ENCODE results near the gene ZEB1.

ZEB1 gene

GRCh38 chr10:31318382-31318853 is 598 bp upstream of the ZEB1 start:
- Histone ChIP-seq H3K4me1 (ENCODE audit: control insufficient read depth, insufficient read depth, low read length) (peaks cover 5% of the 10 kb centered on the region; the same call in 1 of the 2 replicates), H3K9me3 (ENCODE audit: control insufficient read depth, insufficient read depth, low read depth, low read length) (no peaks in the 10 kb centered on the region), H3K36me3 (ENCODE audit: control insufficient read depth, insufficient read depth, low read length) (no peaks in the 10 kb centered on the region), H3K4me3 (ENCODE audit: low read depth, low read length) (peak overlapping the region; percentile 90), H3K9ac (ENCODE audit: low read length) (peak overlapping the region; percentile 49), H3K27ac (ENCODE audit: low read depth, low read length) (no peak overlapping the region), H3K27me3 (ENCODE audit: control insufficient read depth, insufficient read depth, low read length) (peaks cover 51% of the 10 kb centered on the region)

GRCh38 chr10:31319602-31320549 is 860 bp downstream of the ZEB1 start:
- Histone ChIP-seq H3K4me3 (ENCODE audit: low read depth, low read length) (peak overlapping the region; percentile 90), H3K9me3 (ENCODE audit: control insufficient read depth, insufficient read depth, low read depth, low read length) (no peaks in the 10 kb centered on the region), H3K36me3 (ENCODE audit: control insufficient read depth, insufficient read depth, low read length) (no peaks in the 10 kb centered on the region), H3K4me1 (ENCODE audit: control insufficient read depth, insufficient read depth, low read length) (peaks cover 5% of the 10 kb centered on the region; the same call in 1 of the 2 replicates), H3K27me3 (ENCODE audit: control insufficient read depth, insufficient read depth, low read length) (peaks cover 65% of the 10 kb centered on the region), H3K27ac (ENCODE audit: low read depth, low read length) (no peak overlapping the region), H3K9ac (ENCODE audit: low read length) (peak overlapping the region; percentile 40)

GRCh38 chr10:31320550-31321211 is 1.7 kb downstream of the ZEB1 start:
- Histone ChIP-seq H3K9me3 (ENCODE audit: control insufficient read depth, insufficient read depth, low read depth, low read length) (no peaks in the 10 kb centered on the region), H3K4me3 (ENCODE audit: low read depth, low read length) (peak overlapping the region; percentile 66), H3K36me3 (ENCODE audit: control insufficient read depth, insufficient read depth, low read length) (no peaks in the 10 kb centered on the region), H3K4me1 (ENCODE audit: control insufficient read depth, insufficient read depth, low read length) (peaks cover 5% of the 10 kb centered on the region; the same call in 1 of the 2 replicates), H3K27ac (ENCODE audit: low read depth, low read length) (no peak overlapping the region), H3K27me3 (ENCODE audit: control insufficient read depth, insufficient read depth, low read length) (peaks cover 72% of the 10 kb centered on the region), H3K9ac (ENCODE audit: low read length) (no peak overlapping the region)

- peaks cover 79% of the 10 kb centered on the region for H3K27me3 ChIP-seq (ENCODE audit: control insufficient read depth, insufficient read depth, low read length)
- no peaks in the 10 kb centered on the region for H3K9me3 ChIP-seq (ENCODE audit: control insufficient read depth, insufficient read depth, low read depth, low read length)
- peaks cover 5% of the 10 kb centered on the region; the same call in 1 of the 2 replicates for H3K4me1 ChIP-seq (ENCODE audit: control insufficient read depth, insufficient read depth, low read length)
- H3K27ac ChIP-seq (ENCODE audit: low read depth, low read length) = no peak overlapping the region
- no peak overlapping the region for H3K9ac ChIP-seq (ENCODE audit: low read length)
- H3K4me3 ChIP-seq (ENCODE audit: low read depth, low read length) = peak overlapping the region; percentile 66
- no peaks in the 10 kb centered on the region for H3K36me3 ChIP-seq (ENCODE audit: control insufficient read depth, insufficient read depth, low read length)
Measured at GRCh38 chr10:31321396-31321941, 2.5 kb downstream of the ZEB1 start.

GRCh38 chr10:31322647-31323046 is 3.6 kb downstream of the ZEB1 start:
- Histone ChIP-seq H3K36me3 (ENCODE audit: control insufficient read depth, insufficient read depth, low read length) (no peaks in the 10 kb centered on the region), H3K27ac (ENCODE audit: low read depth, low read length) (no peak overlapping the region), H3K9ac (ENCODE audit: low read length) (no peak overlapping the region), H3K4me3 (ENCODE audit: low read depth, low read length) (no peak overlapping the region), H3K27me3 (ENCODE audit: control insufficient read depth, insufficient read depth, low read length) (peaks cover 72% of the 10 kb centered on the region), H3K4me1 (ENCODE audit: control insufficient read depth, insufficient read depth, low read length) (peaks cover 5% of the 10 kb centered on the region; the same call in 1 of the 2 replicates), H3K9me3 (ENCODE audit: control insufficient read depth, insufficient read depth, low read depth, low read length) (no peaks in the 10 kb centered on the region)

GRCh38 chr10:31340343-31340742 is 21.3 kb downstream of the ZEB1 start:
- Histone ChIP-seq H3K27ac (ENCODE audit: low read depth, low read length) (no peak overlapping the region), H3K9ac (ENCODE audit: low read length) (no peak overlapping the region), H3K4me1 (ENCODE audit: control insufficient read depth, insufficient read depth, low read length) (no peaks in the 10 kb centered on the region), H3K9me3 (ENCODE audit: control insufficient read depth, insufficient read depth, low read depth, low read length) (no peaks in the 10 kb centered on the region), H3K27me3 (ENCODE audit: control insufficient read depth, insufficient read depth, low read length) (no peaks in the 10 kb centered on the region), H3K36me3 (ENCODE audit: control insufficient read depth, insufficient read depth, low read length) (no peaks in the 10 kb centered on the region), H3K4me3 (ENCODE audit: low read depth, low read length) (no peak overlapping the region)

- Histone ChIP-seq H3K27ac (ENCODE audit: low read depth, low read length) (no peak overlapping the region), H3K9ac (ENCODE audit: low read length) (no peak overlapping the region), H3K9me3 (ENCODE audit: control insufficient read depth, insufficient read depth, low read depth, low read length) (no peaks in the 10 kb centered on the region), H3K4me3 (ENCODE audit: low read depth, low read length) (no peak overlapping the region), H3K27me3 (ENCODE audit: control insufficient read depth, insufficient read depth, low read length) (no peaks in the 10 kb centered on the region), H3K36me3 (ENCODE audit: control insufficient read depth, insufficient read depth, low read length) (no peaks in the 10 kb centered on the region), H3K4me1 (ENCODE audit: control insufficient read depth, insufficient read depth, low read length) (no peaks in the 10 kb centered on the region)
Measured at GRCh38 chr10:31341552-31341951, 22.5 kb downstream of the ZEB1 start.

- Histone ChIP-seq H3K27ac (ENCODE audit: low read depth, low read length) (no peak overlapping the region), H3K4me1 (ENCODE audit: control insufficient read depth, insufficient read depth, low read length) (no peaks in the 10 kb centered on the region), H3K9me3 (ENCODE audit: control insufficient read depth, insufficient read depth, low read depth, low read length) (no peaks in the 10 kb centered on the region), H3K36me3 (ENCODE audit: control insufficient read depth, insufficient read depth, low read length) (no peaks in the 10 kb centered on the region), H3K9ac (ENCODE audit: low read length) (no peak overlapping the region), H3K4me3 (ENCODE audit: low read depth, low read length) (no peak overlapping the region), H3K27me3 (ENCODE audit: control insufficient read depth, insufficient read depth, low read length) (no peaks in the 10 kb centered on the region)
Measured at GRCh38 chr10:31343009-31343408, 24.0 kb downstream of the ZEB1 start.

GRCh38 chr10:31343551-31343950 is 24.5 kb downstream of the ZEB1 start:
- Histone ChIP-seq H3K9ac (ENCODE audit: low read length) (no peak overlapping the region), H3K4me3 (ENCODE audit: low read depth, low read length) (no peak overlapping the region), H3K27ac (ENCODE audit: low read depth, low read length) (no peak overlapping the region), H3K36me3 (ENCODE audit: control insufficient read depth, insufficient read depth, low read length) (no peaks in the 10 kb centered on the region), H3K4me1 (ENCODE audit: control insufficient read depth, insufficient read depth, low read length) (no peaks in the 10 kb centered on the region), H3K27me3 (ENCODE audit: control insufficient read depth, insufficient read depth, low read length) (no peaks in the 10 kb centered on the region), H3K9me3 (ENCODE audit: control insufficient read depth, insufficient read depth, low read depth, low read length) (no peaks in the 10 kb centered on the region)

GRCh38 chr10:31345886-31346285 is 26.9 kb downstream of the ZEB1 start:
- Histone ChIP-seq H3K9me3 (ENCODE audit: control insufficient read depth, insufficient read depth, low read depth, low read length) (no peaks in the 10 kb centered on the region), H3K9ac (ENCODE audit: low read length) (no peak overlapping the region), H3K27me3 (ENCODE audit: control insufficient read depth, insufficient read depth, low read length) (no peaks in the 10 kb centered on the region), H3K4me1 (ENCODE audit: control insufficient read depth, insufficient read depth, low read length) (no peaks in the 10 kb centered on the region), H3K36me3 (ENCODE audit: control insufficient read depth, insufficient read depth, low read length) (no peaks in the 10 kb centered on the region), H3K27ac (ENCODE audit: low read depth, low read length) (no peak overlapping the region), H3K4me3 (ENCODE audit: low read depth, low read length) (no peak overlapping the region)

GRCh38 chr10:31346953-31347352 is 27.9 kb downstream of the ZEB1 start:
- Histone ChIP-seq H3K9me3 (ENCODE audit: control insufficient read depth, insufficient read depth, low read depth, low read length) (no peaks in the 10 kb centered on the region), H3K4me3 (ENCODE audit: low read depth, low read length) (no peak overlapping the region), H3K4me1 (ENCODE audit: control insufficient read depth, insufficient read depth, low read length) (no peaks in the 10 kb centered on the region), H3K27me3 (ENCODE audit: control insufficient read depth, insufficient read depth, low read length) (no peaks in the 10 kb centered on the region), H3K36me3 (ENCODE audit: control insufficient read depth, insufficient read depth, low read length) (no peaks in the 10 kb centered on the region), H3K27ac (ENCODE audit: low read depth, low read length) (no peak overlapping the region), H3K9ac (ENCODE audit: low read length) (no peak overlapping the region)
